NCI-H128 (cell line): ENCODE results near the gene ELFN1.

Experiments used
- DNase-seq: peaks from one replicate; lab custom pipeline; 2025; ENCODE audit not compliant: unreplicated experiment; lab: John Stamatoyannopoulos, UW

ELFN1 gene

DNA sequence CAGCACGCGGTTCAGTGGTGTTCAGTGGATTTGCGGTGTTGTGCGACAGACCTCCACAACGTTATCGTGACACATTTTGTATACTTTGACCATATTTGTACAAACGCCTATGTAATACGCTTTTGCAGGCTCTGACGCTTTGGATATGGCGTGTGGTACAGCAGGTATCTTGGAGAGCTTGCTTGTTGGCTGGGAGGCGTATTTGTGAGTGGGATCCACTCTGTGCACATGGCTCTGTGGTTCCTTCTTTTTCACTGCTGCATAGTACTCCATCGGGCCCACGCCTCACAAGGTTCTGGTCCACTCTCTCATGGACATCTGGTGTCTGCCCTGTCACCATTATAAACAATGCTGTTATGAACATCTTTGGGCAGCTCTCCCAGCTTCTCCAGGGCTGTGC lies 53.2 kb downstream of the ELFN1 start:
- no peak for DNase-seq

DNA sequence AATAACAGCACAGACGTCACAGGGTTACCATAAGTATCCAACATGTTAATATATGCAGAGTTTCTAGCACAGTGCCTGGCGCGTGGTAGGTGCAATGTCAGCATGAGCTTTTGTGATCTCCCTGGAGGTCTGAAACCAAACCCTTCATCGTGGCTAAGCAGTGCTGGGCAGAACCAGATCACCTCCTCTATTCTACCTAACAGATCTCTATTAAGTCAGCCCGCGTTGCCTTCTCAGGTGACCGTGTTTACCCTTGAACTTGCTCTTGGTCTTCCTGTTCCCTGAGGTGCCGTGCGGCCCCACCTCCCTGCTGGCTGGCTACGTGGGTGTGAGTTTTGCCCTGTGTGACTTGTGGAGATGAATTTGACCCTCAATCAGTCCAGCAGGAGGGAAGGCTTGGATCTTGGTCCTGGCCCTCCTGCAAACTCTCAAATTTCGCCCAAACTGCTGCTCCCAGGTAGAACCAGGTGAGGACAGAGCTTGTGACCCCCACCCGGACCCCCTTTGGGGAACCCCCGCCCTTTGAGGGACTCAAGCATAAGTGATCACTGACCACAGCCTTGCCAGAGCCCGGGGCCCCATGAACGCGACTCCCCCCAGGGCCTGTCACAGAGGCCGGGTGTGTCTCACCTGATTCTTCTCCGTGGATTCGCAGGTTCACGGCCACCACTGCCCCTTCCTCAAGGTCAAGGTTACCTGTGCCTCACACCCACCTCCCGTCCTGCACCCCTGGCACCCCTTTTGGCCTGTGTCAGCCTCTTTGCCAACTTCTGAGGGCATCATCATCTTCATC lies 54.2 kb downstream of the ELFN1 start:
- DNase-seq = no peak

DNA sequence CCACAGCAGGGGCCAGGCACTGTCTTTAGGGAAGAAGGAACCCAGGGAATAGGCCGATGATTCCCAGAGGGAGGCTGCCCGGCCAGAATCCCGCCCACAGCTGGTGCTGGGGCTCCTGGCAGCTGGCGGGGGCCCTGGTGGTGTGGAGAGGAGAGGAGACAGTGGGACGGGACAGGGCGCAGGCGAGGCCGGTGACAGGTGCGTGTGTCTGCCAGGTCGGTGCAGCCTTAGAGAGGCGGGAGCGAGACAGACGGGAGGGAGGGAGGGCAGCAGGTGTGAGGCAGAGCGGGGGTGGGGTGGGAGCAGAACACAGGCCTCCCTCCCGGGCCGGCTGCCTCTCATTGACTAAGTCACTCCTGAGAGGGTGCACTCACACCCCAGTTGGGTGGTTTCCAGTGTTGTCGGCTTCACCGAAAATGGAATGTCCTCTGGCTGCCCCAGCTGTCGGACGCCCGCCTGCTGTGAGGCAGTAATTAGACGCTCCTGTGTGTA lies 55.2 kb downstream of the ELFN1 start:
- DNase-seq = peak; percentile 90

DNA sequence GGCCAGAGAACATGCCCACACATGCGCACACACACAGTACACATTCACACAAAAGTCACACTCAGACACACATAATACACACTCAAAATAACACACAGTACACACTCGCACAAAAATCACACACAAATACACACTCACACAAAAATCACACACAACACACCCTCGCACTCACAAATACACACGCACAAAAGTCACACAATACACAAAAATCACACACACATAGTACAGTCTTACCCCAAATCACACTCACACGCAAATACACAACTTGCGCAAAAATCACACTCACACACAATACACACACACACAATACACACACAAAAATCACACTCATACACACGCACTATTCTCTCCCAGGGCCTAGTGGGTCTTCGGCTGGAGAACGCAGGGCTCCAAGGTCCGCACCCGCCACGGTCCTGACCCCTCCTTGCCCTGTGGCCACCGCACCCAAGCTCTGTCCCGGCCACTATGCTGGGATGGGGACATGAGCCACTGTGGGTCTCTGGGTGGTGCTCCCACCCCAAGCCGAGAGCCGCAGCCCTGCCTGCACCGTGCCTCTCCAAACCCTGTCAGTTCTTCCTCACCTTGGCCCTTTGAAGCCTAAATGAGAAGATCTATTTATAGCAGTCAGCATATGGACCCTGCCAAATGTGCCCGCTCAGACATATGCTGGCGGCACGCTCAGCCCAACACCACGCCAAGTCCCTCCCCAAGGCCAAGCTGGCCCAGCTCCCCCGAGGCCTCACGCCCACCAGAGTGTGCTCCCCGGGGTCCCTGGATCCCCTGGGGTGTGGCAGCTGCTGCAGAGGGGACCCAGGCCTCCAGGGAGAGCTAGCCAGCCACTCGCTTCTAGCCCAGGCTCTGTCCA lies 55.9 kb downstream of the ELFN1 start:
- DNase-seq = no peak

DNA sequence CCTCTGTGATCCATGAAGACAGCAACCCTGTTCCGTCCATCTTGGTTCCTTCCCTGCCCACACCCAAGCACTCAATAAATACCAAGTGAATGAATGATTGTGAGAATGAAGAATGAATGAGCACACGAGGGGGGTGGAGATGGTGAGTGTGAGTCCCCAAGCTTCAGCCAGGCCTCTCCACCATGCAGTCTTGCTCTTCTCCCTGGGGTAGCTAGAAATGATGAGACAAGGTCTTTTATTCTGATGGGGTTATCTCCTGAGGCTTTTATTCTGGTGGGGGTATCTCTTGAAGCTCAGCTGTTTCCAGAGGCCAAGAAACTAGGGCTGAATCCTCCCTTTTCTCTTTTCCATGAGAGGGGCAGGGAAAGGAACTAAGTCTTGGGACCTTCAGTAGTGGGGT lies 57.0 kb downstream of the ELFN1 start:
- no peak for DNase-seq

DNA sequence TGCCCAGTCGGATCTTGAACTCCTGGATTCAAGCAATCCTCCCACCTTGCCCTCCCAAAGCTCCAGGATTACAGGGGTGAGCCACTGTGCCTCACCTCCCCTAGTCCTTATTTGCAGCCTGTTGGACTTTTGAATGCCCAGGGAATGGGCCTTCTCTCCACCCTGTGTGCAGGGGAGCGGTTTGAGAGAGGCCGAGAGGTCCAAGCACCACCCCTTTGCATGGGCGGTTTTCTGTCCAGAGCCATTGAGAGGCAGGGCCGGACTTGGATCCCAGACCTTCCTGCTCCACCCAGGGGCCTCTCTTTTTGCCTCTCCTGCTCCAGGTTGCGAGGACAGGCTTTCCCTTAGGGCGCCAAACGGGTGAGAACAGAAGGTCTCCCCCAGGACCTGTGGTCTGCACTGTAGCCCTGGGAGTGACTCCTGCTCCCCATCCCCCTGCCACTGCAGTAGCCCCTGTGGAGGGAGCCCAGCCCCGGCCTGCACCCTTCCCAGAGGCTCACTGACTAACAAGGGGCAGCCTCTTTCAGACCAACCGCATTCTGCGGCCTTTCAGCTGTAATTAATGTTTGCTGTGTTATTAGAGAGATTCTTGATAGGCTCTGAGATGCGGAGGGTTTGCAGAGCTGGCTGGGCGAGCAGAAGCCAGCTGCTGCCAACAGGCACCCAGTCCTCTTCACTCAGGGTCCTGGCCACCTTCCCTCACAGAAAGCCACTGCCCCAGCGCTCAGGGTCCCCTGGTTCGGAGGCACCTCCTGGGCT lies 57.9 kb downstream of the ELFN1 start:
- DNase-seq = no peak

DNA sequence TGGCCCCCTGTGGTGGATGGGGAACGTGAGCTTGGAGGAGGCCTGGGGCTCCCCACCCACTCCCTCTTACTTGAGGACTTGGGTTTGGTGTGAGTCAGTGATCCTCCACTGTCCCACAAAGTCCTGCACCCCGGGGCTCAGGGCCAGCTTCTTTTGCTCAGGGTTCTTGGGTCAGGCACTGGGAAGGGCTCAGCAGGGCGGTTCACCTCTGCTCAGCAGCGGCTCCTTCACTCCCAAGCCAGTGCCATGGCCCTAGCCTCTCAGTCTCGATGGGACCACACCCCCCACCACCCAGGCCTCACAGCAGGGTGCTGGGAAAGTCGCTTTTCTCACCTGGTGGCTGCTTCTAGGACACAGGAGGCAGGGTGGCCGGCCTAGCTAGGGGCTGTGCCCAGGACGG lies 59.1 kb downstream of the ELFN1 start:
- DNase-seq = no peak

DNA sequence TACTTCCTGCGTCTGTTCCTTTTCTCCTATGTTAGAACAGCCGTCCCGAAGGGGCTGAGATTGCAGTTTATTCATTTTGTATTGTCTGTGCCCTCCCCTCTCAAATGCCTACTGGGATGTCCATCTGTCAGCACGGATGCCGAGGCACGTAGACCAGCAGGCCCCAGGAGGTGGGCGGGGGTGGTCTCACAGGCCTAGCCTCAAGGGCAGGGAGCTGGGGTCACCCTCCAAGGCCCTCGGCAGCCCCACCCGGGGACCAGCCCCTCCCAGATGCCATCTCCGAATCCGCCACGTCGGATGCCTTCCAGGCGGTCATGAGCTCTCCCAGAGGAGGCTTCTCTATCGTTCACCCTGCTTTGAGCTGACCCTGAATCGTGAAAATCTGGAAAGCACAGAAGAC lies 59.7 kb downstream of the ELFN1 start:
- DNase-seq = no peak

DNA sequence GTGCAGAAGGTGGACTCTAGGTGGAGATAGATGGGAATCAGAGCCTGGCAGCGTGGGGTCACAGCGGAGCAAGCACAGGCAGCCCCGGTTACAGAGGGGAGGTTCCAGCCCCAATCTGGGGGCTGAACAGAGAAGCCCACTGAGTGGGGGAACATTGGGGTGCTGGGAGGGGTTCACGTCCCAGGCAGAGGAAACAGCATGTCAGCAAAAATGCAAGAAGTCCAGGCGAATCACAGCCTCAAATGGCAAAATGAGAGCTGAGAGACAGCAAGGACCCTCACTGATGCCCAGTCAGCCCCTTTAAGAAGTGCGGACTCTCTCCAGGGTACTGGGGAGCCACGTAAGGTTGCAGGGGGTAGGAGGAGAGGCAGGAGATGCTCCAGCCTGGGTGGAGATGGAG lies 62.0 kb downstream of the ELFN1 start:
- no peak for DNase-seq

DNA sequence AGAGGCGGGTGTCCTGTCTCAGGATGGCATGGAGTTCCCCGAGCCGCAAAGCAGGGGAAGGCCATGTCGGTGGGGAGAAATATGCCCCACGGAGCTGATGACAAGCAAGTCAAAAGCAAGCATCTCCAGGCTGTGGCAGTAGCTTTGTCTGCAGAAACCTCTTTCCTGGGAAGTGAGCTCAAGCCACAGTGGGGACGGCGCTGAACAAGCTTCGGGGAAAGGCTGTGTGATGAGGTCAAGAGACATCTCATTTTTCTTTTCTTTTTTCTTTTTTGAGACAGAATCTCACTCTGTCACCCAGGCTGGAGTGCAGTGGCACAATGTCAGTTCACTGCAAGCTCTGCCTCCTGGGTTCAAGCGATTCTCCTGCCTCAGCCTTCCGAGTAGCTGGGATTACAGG lies 62.6 kb downstream of the ELFN1 start:
- DNase-seq = no peak

DNA sequence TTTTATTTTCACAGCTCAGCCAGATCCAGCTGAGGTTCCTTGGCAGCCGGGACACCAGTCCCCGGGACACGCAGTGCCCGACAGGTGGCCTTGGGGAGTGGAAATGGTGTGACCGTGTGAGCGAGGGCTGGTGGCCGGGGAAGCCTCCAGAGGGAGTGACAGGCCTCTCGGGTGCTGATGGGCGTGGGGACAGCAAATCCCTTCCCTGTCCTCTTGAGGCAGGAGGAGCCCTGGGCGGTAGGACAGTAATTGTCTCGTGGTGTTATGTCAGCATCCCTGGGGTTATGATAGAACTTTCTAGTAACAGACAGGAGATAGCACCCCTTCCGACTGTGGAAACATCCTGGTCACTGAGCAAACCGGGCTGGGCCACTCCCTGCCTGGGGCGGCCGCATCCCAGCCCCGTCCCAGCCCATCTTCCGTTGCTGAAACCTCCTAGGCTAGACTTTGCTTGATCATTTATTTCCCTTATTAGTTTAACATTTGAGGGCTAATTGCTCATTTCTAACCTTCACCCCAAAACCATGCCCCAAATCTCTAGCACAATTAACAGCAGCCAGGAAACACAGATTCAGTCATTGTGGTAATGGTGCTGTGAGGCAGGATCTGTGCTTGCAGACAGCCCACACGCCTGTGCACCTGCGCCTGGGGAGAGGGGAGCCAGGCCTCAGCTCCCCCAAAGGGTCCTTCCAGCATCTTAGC lies 63.3 kb downstream of the ELFN1 start:
- DNase-seq = no peak

DNA sequence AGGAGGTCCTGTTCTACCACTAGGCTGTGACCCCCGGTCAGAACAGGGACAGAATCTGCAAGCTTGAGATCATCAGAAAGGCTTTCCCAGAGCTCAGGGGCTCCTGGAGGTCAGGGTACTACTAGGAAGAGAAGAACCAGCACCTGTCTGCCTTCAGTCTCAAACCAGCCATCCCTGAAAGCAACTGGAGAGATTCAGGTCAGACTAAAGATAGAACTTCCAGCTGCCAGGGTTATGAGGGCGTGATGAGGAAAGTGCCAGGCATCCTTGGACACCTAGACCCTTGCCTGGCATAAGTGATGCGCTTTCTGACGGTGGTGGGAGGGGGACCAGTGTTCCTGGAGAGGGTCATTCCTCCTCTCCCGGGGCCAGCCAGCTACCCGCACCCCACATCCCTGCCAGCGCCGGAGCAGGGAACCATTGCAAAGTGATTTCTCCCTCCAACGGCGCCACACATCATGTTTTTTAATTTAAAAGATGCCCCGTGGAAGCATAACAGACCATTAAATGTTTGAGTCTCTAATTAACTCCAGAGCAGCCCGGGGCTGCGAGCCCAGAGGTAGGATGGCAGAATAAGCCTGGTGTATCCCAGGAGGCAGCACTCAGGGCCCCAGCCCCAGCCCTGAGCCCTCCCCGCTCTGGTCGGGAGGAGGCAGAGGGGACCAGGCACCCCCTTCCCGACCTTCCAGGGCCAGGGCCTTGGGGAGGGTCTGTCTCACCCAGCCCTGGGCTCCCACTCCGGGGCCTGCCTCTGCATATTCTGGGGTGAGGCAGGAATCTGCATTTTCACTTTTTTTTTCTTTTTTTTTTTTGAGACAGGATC lies 64.0 kb downstream of the ELFN1 start:
- DNase-seq = no peak

DNA sequence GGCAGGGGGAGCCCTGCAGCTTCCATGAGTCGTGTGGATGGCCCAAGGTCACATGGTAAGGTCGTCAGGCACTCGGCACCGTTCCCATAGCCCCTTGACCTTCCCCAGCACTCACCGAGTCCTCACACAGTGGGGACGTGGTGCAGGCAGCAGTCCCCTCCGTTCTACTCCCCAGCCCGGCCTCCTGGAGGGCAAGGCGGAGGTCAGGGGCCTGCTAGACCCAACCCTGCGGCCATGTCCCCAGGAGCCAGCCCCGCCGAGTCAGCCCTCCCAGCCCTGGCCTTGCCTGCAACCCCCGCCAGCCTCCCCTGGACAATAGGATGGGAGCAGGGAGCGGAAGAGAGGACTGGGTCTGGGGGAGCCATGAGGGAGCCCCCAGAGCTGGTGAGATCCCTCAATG lies 65.2 kb downstream of the ELFN1 start:
- DNase-seq = no peak

DNA sequence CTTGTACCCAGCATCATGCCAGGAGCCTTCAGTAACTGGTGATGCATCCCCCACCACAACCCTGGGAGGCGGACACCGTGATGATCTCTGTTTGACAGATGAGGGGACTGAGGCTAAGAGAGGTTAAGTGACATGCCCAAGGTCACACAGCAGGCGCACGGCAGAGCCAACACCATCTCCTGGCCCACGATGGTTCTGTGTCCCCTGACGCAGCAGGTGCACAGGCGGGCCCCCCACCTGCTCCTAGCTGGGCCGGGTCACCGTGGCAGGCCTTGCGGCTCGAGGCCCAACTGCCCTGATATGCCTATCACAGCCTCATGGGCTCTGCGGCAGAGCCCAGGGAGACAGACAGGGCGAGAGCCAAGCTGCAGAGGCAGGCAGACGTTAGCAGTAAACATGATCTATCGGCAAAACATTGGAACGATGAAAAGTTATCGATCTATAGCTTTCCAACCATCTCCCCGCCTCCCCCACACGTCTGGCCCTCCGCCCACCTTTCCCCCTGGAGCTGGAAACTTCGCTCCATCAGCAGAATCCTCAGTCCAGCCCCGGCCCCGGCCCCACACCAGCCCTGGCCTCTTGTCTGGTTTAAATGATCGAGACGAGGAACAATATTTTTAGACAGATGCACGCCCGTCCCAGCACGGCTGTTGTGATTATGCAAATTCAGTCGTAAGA lies 65.9 kb downstream of the ELFN1 start:
- no peak for DNase-seq

DNA sequence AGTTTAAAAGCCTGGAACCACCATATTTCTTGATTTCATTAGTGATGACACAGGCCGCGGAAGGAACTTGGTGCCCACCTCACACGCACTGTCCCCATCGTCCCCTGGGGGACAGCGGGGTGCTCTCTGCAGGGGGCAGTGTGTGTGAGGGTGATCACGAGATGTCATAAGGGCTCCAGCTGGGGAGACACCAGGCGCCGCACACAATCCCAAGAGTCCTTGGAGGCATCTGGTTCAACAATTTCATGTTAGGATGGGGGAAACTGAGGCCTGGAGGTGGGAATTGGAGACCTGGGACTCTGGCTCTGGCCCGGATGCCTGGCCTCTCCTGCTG lies 66.4 kb downstream of the ELFN1 start:
- no peak for DNase-seq

DNA sequence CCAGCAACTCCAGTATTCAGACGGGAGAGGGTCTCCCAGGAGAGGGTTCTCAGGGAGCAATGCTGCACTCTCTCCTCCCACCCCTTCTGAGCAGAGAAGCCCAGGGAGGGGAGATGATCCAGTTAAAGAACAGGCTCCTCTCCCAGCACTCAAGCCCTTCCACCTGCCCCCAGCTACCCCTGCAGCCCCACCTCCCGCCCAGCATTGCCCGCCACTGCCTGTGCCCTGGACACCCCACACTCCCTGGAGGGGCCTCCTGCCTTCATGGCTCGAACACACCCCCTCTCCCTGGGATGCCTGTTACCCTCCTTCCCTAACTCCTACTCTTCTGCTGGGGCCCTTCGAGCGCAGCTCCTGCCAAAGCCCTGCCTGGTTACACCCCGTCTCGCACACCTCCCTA lies 66.8 kb downstream of the ELFN1 start:
- no peak for DNase-seq

DNA sequence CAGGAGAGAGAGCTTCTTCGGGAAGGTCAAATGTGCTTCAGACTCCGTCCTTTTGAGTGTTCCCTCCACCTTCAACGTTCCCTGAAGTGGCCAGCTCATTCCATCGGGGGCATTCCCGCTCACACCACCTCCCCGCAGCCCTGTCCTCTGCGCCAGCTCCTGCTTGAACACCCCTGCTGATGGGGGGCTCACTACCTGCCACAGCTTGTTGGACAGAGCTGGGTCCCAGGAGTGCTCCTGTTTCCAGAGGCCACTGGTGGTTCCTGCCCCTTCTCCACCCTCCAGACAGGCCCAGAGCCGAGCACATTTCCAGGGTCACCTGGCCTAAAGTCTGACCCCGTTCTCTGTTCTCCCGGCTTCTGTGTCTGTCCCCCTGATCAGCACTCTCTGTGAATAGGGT lies 67.4 kb downstream of the ELFN1 start:
- no peak for DNase-seq

DNA sequence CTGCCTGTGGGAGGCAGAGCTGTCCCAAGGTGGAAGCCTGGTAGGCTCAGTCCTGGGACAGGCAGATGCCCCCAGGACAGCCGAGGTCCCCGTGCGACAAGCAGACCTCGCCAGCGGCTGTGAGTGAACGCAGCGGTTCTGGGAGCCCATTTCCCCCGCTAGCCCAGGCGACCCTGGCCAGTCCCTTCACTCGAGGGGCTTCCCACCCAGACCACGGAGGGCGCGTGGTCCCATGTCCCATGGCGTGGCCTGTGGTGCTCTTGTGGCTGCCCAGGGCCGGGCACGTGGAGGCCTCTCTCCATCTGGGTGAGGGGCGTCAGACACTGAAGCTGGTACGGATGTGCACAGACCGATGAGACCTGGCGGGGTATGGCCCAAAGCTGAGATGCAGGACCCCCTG lies 67.9 kb downstream of the ELFN1 start:
- no peak for DNase-seq

DNA sequence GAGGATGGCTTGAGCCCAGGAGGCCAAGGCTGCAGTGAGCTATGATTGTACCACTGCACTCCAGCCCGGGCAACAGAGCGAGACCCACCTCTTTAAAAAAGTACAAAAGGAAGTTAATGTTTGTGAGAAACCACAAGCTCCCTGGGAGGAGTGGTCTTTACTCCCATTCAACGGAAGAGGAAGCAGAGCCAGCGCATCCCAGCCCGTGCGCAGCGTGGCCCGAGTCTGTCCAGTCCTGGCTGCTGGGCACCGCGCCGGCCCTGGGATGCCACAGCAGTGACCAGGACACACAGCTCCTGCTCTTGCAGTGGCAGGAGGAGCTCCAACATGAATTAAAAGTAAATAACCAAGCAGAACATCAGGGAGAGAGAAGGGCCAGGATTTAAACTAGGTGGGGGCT lies 68.4 kb downstream of the ELFN1 start:
- no peak for DNase-seq

DNA sequence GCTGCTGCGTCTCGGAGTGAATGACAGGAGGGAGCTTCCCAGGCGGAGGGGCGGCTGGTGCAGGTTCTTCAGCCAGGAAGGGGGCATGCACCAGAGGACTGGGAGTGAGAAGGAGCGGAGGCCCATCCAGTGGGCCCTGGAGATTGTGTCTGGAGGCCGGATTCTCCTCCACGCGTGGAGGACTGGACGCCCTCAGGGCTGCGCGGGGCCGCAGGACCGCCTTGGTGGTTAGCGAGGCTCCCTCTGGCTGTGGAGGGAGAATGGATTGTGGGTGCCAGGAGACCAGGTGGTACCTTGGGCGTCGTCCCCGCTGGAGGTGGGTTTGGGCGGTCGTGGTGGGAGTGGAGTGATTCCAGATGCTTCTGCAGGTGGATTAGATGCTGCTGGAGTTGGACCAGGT lies 68.9 kb downstream of the ELFN1 start:
- DNase-seq = no peak
